ENCODE measurements around the gene IL1R2.

The IL1R2 gene

DNA sequence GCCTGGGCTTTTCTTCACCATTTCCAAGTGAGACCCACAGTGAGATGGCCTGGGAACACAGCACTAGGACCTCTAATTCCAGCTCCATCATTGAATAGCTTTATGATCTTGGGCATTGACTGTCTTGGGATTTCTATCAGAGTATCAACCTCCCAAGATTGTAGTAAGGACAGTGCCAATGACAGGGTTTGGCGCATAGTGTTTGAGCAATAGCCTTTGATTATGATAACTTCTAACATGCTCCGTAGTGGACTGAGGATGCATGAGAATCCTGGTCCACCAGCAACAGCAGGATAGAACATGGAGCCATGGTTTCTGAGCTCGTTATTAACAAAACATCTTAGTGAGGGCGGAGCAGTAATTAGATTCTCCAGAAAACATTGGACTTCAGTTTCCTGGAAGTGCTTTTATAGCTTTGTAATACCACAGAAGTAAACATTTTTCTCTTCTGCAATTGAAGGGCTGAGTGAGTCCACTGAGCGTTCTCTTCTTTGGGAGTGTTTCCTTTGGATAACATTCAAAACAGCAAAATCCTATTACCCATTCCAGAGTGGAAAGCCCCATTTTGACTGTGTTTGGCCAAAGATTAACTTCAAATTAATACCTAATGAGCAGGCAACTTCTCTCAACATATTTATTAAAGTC lies 63.7 kb downstream of the IL1R2 start:
- H3K27me3 Mint-ChIP-seq (ENCODE audit: low read depth), result peaks cover 5% of the 10 kb centered on the region
- H3K4me3 Mint-ChIP-seq, result no peak overlapping the region
- no peaks in the 10 kb centered on the region for H3K9me3 Mint-ChIP-seq
- no peak overlapping the region for H3K27ac Mint-ChIP-seq
- H3K36me3 Mint-ChIP-seq (ENCODE audit: low read depth), result no peaks in the 10 kb centered on the region
- no peak for DNase-seq (ENCODE audit: low spot score)
- H3K4me1 Mint-ChIP-seq (ENCODE audit: low read depth), result peaks cover 2% of the 10 kb centered on the region

DNA sequence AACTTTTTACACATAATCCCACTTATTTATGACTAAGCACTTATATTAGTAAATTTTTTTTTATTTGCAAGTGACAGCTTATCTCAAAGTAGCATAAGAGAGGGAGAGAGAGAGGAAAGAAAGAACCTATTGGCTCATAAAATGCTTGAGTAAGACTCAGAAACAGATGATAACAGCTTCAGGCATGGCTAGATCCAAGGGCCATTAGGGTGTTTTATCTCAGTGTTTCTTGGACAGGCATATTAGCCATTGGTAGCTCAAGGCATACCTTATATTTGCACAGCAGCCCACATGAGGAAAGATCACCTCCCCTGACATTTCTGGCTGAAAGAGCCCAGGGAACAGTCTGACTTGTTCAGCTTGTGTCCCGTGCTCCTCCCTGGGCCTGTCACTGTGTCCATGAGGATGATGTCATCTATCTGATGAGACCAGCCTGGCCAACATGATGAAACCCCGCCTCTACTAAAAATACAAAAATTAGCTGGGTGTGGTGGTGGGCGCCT lies 64.4 kb downstream of the IL1R2 start:
- Mint-ChIP-seq H3K4me1 (ENCODE audit: low read depth) (peaks cover 2% of the 10 kb centered on the region), H3K9me3 (no peaks in the 10 kb centered on the region), H3K36me3 (ENCODE audit: low read depth) (no peaks in the 10 kb centered on the region), H3K27ac (no peak overlapping the region), H3K4me3 (no peak overlapping the region), H3K27me3 (ENCODE audit: low read depth) (peaks cover 5% of the 10 kb centered on the region)
- DNase-seq (ENCODE audit: low spot score), result no peak

DNA sequence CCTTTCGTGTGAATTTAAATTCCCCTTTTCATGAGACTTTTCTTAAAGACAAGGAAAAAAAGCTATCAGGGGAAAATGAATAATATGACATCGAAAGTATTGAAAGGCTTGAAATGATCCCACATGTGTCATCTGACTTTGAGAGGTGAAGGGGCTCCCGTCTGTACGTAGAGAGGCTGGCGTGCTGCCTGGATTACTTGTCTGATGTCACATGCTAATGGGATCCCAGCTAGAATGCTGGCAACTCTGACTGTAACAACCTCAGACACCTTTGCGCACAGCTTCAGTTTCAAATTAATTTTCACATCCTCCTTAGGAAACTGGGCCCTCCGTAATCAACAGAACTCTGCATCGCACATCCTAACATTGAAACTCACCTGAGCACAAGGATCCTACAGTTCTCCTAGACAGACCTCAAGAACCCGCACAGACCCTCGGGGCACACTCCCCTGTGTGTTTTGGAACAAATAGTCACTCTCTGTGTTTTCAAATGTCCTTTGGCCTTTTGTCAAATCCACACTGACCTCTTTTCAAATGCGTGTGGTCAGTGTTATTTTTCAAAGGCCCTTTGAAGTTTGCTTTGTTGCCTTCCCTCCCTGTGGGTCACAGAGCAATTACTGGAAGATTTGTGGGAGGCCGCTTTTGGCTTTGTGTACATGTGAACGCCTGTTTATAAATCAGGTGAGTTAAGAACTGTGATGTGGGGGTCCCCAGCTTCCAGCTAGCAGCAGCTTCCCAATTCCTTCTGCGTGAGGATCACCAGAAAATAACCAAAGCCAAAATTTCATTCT lies 65.9 kb downstream of the IL1R2 start:
- Mint-ChIP-seq H3K9me3 (no peaks in the 10 kb centered on the region), H3K4me3 (no peak overlapping the region), H3K27me3 (ENCODE audit: low read depth) (peaks cover 3% of the 10 kb centered on the region), H3K36me3 (ENCODE audit: low read depth) (no peaks in the 10 kb centered on the region), H3K4me1 (ENCODE audit: low read depth) (peaks cover 10% of the 10 kb centered on the region), H3K27ac (no peak overlapping the region)
- DNase-seq (ENCODE audit: low spot score), result no peak

DNA sequence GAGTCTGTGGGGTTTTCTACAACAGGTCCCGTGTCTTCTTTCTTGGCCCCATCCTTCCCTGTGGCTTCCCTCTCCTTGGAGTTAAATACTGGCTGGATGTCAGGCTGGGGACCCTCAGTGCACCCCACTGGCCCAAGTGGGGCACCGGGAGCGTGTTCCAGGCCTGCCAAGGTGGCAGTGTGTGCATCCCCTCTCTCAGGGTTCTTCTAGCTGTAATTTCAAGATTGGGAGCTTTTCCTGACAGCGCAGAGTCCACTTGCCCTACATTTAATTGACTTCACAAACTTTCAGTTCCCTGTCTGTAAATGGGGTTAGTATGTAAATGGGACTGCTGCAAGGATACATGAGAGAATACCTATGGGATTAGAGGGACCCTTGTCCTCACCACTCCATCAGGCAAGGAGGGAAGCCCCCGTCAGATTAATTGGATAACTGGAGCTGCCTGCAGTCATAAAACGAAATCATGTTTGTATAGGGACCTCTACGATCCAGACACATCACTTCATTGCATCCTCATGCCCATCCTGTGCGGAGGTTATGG lies 66.6 kb downstream of the IL1R2 start:
- Mint-ChIP-seq H3K27ac (no peak overlapping the region), H3K4me1 (ENCODE audit: low read depth) (peaks cover 17% of the 10 kb centered on the region), H3K36me3 (ENCODE audit: low read depth) (no peaks in the 10 kb centered on the region)

DNA sequence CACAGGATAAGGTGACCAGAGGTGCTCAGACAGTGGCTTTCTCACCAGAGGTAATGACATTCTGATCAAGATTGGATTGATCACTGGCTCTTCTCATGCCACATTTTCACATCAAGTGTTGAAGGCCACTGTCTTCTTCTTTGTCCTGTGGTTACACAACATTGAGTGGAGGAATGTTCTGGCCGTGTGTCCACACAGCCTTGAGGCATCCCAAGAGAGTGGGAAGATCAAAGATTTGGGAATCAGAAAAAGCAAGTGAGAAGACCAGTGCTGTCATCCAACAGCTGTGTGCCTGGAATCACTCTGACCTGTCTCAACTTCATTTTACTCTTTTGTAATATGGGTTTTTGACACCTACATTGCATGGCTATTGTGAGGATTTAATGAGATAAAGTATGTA lies 67.4 kb downstream of the IL1R2 start:
- no peak overlapping the region for H3K4me3 Mint-ChIP-seq
- no peaks in the 10 kb centered on the region for H3K27me3 Mint-ChIP-seq (ENCODE audit: low read depth)
- peaks cover 22% of the 10 kb centered on the region for H3K4me1 Mint-ChIP-seq (ENCODE audit: low read depth)
- H3K27ac Mint-ChIP-seq, result no peak overlapping the region
- no peak for DNase-seq (ENCODE audit: low spot score)
- H3K36me3 Mint-ChIP-seq (ENCODE audit: low read depth), result no peaks in the 10 kb centered on the region
- no peaks in the 10 kb centered on the region for H3K9me3 Mint-ChIP-seq

More for the DNA sequence above, 66.6 kb downstream of the IL1R2 start:
- Mint-ChIP-seq H3K9me3 (no peaks in the 10 kb centered on the region), H3K4me3 (no peak overlapping the region), H3K27me3 (ENCODE audit: low read depth) (no peaks in the 10 kb centered on the region)
- no peak for DNase-seq (ENCODE audit: low spot score)

DNA sequence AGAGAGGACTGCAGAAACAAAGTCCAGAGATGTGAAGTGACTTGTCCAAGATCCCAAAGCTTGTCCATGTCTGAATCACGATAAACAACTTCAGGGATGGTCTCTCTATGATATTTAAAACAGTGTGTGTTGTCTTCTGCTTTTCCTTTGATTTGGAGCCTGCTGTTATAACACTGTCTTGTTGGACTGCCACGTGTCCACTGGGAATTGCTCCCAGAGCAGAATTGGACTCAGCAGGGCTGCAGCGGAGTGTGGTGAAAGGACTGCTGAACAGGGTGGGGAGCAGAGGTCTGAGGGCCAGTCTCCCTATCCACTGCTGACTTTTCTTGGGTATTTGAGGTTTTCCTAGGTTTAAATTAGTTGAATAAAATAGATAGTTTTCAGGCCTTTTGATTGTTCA lies 68.3 kb downstream of the IL1R2 start:
- H3K4me1 Mint-ChIP-seq (ENCODE audit: low read depth), result peaks cover 29% of the 10 kb centered on the region
- H3K4me3 Mint-ChIP-seq, result no peak overlapping the region
- no peaks in the 10 kb centered on the region for H3K36me3 Mint-ChIP-seq (ENCODE audit: low read depth)
- no peaks in the 10 kb centered on the region for H3K27me3 Mint-ChIP-seq (ENCODE audit: low read depth)
- H3K9me3 Mint-ChIP-seq, result no peaks in the 10 kb centered on the region
- DNase-seq (ENCODE audit: low spot score), result no peak
- no peak overlapping the region for H3K27ac Mint-ChIP-seq

DNA sequence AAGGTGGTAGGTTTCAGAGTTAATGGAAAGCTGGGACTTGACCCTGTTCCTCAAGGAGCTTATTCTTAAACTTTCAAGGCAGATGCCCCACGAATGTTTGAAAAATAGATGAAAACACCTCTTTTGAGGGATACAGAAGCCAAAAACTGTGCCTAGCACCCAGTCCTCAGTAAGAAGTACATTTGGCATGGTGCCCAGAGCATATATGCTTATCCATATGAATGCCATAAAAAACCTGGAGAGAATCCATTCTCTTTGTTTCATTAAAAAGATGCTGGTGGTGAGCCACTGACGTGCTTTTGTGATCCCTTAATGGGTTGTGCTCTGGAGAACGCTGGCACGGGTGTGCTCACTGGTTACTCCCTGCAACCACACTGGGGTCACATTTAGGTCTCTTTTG lies 69.0 kb downstream of the IL1R2 start:
- no peak for DNase-seq (ENCODE audit: low spot score)
- no peak overlapping the region for H3K27ac Mint-ChIP-seq
- H3K4me3 Mint-ChIP-seq, result no peak overlapping the region
- H3K36me3 Mint-ChIP-seq (ENCODE audit: low read depth), result no peaks in the 10 kb centered on the region
- no peaks in the 10 kb centered on the region for H3K27me3 Mint-ChIP-seq (ENCODE audit: low read depth)
- no peaks in the 10 kb centered on the region for H3K9me3 Mint-ChIP-seq
- peaks cover 27% of the 10 kb centered on the region for H3K4me1 Mint-ChIP-seq (ENCODE audit: low read depth)

DNA sequence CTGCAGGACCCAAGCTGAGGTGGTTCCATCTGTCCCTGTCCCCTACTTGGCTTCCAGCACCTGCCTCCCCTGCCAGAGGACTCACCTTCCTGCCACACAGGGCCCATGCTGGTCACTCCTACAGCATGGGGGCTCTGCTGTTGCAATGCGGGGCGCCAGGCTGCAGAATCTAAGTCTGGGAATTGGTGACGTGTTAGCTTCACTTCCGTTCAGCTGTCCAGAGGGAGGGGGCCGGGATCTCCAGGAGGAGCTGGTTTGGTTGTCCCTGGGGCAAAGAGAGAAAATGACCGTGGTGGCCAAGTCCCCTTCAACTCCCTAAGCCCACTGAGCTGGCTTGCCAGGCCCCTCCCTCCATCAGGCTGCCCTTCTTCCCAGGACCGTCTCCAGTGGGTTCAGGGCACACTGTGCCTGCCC lies 69.5 kb downstream of the IL1R2 start:
- Mint-ChIP-seq H3K36me3 (ENCODE audit: low read depth) (no peaks in the 10 kb centered on the region), H3K27me3 (ENCODE audit: low read depth) (peaks cover 2% of the 10 kb centered on the region), H3K4me3 (no peak overlapping the region), H3K27ac (no peak overlapping the region), H3K9me3 (no peaks in the 10 kb centered on the region), H3K4me1 (ENCODE audit: low read depth) (peaks cover 27% of the 10 kb centered on the region)
- no peak for DNase-seq (ENCODE audit: low spot score)

DNA sequence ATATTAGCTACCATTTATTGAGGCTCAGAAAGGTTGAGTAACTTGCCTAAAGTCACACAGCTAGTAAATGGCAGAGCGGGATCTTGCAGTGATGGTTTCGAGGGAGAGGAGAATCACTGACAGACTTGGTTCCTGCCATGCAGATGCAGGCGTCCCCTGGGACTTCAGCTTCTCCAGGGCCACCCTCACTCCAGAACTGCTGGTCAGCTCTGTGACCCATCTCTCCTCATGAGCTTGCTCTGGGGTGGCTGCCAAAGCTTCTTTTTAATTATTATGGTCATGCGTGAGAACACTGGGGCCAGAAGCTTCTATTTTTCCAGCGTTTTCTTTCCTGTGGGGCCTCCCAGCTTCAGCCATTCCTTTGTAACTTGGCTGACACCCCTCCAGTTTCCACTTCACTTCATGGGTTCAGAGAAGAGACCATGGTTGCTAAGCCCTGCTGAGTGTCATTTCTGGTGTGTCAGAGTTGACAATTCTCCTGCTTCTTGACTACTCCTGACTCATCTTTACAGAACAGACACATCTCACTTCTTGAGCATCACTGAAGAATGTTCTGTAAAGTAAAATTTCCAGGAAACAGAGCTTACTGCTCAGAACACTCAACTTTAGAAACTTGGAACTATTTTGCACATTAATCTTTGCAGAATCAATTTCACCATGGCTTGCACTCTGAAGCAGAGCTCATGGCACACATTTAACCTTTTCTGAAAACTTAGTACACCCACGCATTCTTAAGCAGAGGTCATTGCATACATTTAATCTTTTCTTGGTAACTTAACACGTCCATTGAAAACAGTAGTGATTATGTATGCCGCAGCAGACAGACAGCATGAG lies 70.4 kb downstream of the IL1R2 start:
- peak; percentile 49 for DNase-seq (ENCODE audit: low spot score)
- no peaks in the 10 kb centered on the region for H3K9me3 Mint-ChIP-seq
- no peak overlapping the region for H3K4me3 Mint-ChIP-seq
- peaks cover 27% of the 10 kb centered on the region for H3K4me1 Mint-ChIP-seq (ENCODE audit: low read depth)
- H3K27me3 Mint-ChIP-seq (ENCODE audit: low read depth), result peaks cover 2% of the 10 kb centered on the region
- no peaks in the 10 kb centered on the region for H3K36me3 Mint-ChIP-seq (ENCODE audit: low read depth)
- H3K27ac Mint-ChIP-seq, result peak overlapping the region; percentile 34

DNA sequence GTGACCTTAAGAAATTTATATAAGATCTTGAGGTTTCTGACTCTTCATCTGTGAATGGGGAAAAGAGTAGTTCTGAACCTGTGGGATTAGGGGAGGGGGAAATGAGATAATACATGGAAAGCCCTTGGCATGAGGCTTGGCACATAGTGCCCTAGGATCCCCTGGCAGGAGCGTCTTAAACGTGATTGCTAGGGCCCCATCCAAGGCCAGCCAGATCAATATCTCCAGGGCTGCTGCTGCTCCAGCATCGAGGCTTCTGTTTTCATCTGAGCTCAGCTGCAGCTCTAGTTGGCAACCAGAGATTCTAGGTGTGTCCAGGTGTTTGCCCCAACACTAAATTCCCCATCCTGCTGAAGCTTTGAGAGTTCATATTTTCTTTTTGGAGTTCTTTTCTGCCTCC lies 71.0 kb downstream of the IL1R2 start:
- H3K36me3 Mint-ChIP-seq (ENCODE audit: low read depth), result no peaks in the 10 kb centered on the region
- no peak overlapping the region for H3K4me3 Mint-ChIP-seq
- DNase-seq (ENCODE audit: low spot score), result no peak
- peaks cover 2% of the 10 kb centered on the region for H3K27me3 Mint-ChIP-seq (ENCODE audit: low read depth)
- peaks cover 27% of the 10 kb centered on the region for H3K4me1 Mint-ChIP-seq (ENCODE audit: low read depth)
- peak overlapping the region; percentile 34 for H3K27ac Mint-ChIP-seq
- H3K9me3 Mint-ChIP-seq, result no peaks in the 10 kb centered on the region

DNA sequence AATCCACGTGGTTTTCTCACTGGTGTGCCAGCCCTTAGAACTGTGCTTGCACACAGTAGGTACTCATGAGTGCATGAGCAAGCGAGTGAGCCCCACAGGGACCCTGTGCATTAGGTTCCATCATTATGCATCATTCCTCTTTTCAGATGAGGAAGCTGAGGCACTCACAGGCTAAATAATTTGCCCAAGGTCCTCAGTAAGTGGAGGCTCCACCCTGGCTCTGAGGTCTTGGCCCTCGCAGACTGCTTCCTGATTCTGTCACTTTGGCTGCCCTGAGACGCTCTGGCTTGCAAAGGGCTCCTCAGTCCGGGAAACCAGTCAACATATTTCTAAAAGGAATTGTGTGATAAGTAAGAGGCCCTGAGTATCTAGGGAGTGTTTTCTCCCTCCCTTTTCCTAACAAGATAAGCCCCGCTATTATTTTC lies 71.7 kb downstream of the IL1R2 start:
- peaks cover 27% of the 10 kb centered on the region for H3K4me1 Mint-ChIP-seq (ENCODE audit: low read depth)
- no peak overlapping the region for H3K27ac Mint-ChIP-seq
- H3K9me3 Mint-ChIP-seq, result peaks cover 4% of the 10 kb centered on the region
- no peak for DNase-seq (ENCODE audit: low spot score)
- no peak overlapping the region for H3K4me3 Mint-ChIP-seq
- H3K36me3 Mint-ChIP-seq (ENCODE audit: low read depth), result no peaks in the 10 kb centered on the region
- peaks cover 2% of the 10 kb centered on the region for H3K27me3 Mint-ChIP-seq (ENCODE audit: low read depth)

DNA sequence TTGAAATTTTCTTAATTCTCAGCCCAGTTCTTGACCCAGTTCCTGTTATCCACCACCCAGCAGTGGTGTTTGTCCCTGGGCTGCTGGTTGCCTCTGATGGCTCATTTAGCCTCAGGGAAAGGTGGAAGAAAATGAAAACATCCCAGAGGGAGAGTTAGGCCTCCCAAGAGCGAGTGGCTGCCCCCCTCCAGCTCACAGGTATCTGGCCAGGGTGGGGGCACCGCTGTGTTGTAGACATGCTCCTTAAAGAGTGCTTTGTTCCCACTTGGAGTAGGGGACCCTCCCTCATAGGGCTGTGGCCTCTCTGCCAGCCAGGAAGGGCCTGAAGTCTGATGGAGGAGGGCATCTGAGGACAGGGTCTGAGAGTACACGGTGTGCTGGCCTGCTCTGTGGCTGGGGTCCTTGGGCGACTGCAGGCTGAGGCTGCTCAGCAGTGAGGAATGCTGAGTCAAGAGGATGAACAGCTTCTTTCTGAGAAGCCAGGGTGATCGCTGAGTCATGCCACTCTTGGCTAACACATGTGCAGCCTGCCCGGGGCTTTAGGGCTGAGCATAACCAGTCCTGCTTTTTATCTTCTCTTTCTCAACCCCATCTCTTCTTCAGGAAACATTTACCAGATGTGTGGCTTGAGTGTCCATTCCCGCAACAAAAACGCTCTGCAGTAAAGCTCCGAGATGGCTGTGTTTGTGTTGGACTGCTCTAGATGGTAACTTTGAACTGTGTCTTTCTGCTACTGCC lies 72.3 kb downstream of the IL1R2 start:
- H3K4me3 Mint-ChIP-seq, result no peak overlapping the region
- H3K27me3 Mint-ChIP-seq (ENCODE audit: low read depth), result peaks cover 2% of the 10 kb centered on the region
- no peak overlapping the region for H3K27ac Mint-ChIP-seq

More for the DNA sequence above, 72.3 kb downstream of the IL1R2 start:
- peaks cover 4% of the 10 kb centered on the region for H3K9me3 Mint-ChIP-seq
- H3K4me1 Mint-ChIP-seq (ENCODE audit: low read depth), result peaks cover 27% of the 10 kb centered on the region
- H3K36me3 Mint-ChIP-seq (ENCODE audit: low read depth), result no peaks in the 10 kb centered on the region
- DNase-seq (ENCODE audit: low spot score), result no peak
